Astrocyte (in vitro differentiated cells and primary cell): ENCODE data around the gene LMNB1. TPM values are rescaled to one million over a fixed set of nuclear protein-coding genes. Genes with fewer than 3 reads are reported as not detected.

Source experiments
- DNase-seq: peaks from one replicate; pipeline ENCODE4 v3.0.0-alpha.2; 2010; ENCODE audit warnings: low read depth
- FAIRE-seq: peaks from 2 replicates; lab custom pipeline; 2011; peaks lifted over from hg19 to GRCh38; lab: Jason Lieb, UNC
- H2AFZ ChIP-seq: 2 replicates; pipeline ENCODE4 v1.6.0; 2012; ENCODE audit warnings: low read depth, low read length, inconsistent platforms
- H3K27ac ChIP-seq: 2 replicates; pipeline ENCODE4 v1.5.1; 2011; ENCODE audit warnings: low read depth, low read length, inconsistent platforms
- H3K27me3 ChIP-seq: 2 replicates; pipeline ENCODE4 v1.6.0; 2011; ENCODE audit warnings: low read length, inconsistent platforms; ENCODE audit not compliant: insufficient read depth
- H3K36me3 ChIP-seq: 2 replicates; pipeline ENCODE4 v1.5.1; 2011; ENCODE audit warnings: low read length, inconsistent platforms; ENCODE audit not compliant: insufficient read depth
- H3K4me1 ChIP-seq: 2 replicates; pipeline ENCODE4 v1.5.1; 2011; ENCODE audit warnings: low read length, inconsistent platforms; ENCODE audit not compliant: insufficient read depth
- H3K4me2 ChIP-seq: 2 replicates; pipeline ENCODE4 v1.6.0; 2012; ENCODE audit warnings: low read length, inconsistent platforms
- H3K4me3 ChIP-seq: 2 replicates; pipeline ENCODE4 v1.5.1; 2011; ENCODE audit warnings: low read depth, mild to moderate bottlenecking, low read length, inconsistent platforms; ENCODE audit not compliant: insufficient read depth
- H3K79me2 ChIP-seq: 2 replicates; pipeline ENCODE4 v1.6.0; 2012; ENCODE audit warnings: mild to moderate bottlenecking, low read length, inconsistent platforms; ENCODE audit not compliant: insufficient read depth
- H3K9ac ChIP-seq: 2 replicates; pipeline ENCODE4 v1.6.0; 2012; ENCODE audit warnings: mild to moderate bottlenecking, low read length, inconsistent platforms
- H3K9me3 ChIP-seq: 2 replicates; pipeline ENCODE4 v1.5.1; 2012; ENCODE audit warnings: low read depth, mild to moderate bottlenecking, low read length, inconsistent platforms; ENCODE audit not compliant: insufficient read depth
- H4K20me1 ChIP-seq: 2 replicates; pipeline ENCODE4 v1.6.0; 2012; ENCODE audit warnings: low read length, inconsistent platforms; ENCODE audit not compliant: insufficient read depth
- H3K27ac Mint-ChIP-seq: one replicate; pipeline ENCODE4 v1.8.0; 2021; ENCODE audit warnings: mild to moderate bottlenecking, mixed read lengths; ENCODE audit not compliant: unreplicated experiment
- H3K27me3 Mint-ChIP-seq: one replicate; pipeline ENCODE4 v1.8.0; 2021; ENCODE audit warnings: low read depth, mixed read lengths; ENCODE audit not compliant: unreplicated experiment
- H3K36me3 Mint-ChIP-seq: one replicate; pipeline ENCODE4 v1.8.0; 2021; ENCODE audit warnings: low read depth, mixed read lengths; ENCODE audit not compliant: unreplicated experiment
- H3K4me1 Mint-ChIP-seq: one replicate; pipeline ENCODE4 v1.8.0; 2021; ENCODE audit warnings: low read depth, mixed read lengths; ENCODE audit not compliant: unreplicated experiment
- H3K4me3 Mint-ChIP-seq: one replicate; pipeline ENCODE4 v1.8.0; 2021; ENCODE audit warnings: mild to moderate bottlenecking, moderate library complexity, mixed read lengths; ENCODE audit not compliant: unreplicated experiment
- H3K9me3 Mint-ChIP-seq: one replicate; pipeline ENCODE4 v1.8.0; 2021; ENCODE audit warnings: mild to moderate bottlenecking, mixed read lengths; ENCODE audit not compliant: unreplicated experiment
- CTCF ChIP-seq: IDR thresholded peaks from 2 replicates; pipeline ENCODE4 v1.5.1; 2011; ENCODE audit warnings: low read depth, mild to moderate bottlenecking, inconsistent platforms, low read length, moderate library complexity; ENCODE audit not compliant: insufficient read depth
- EZH2 ChIP-seq: IDR thresholded peaks from 2 replicates; pipeline ENCODE4 v1.6.1; 2012; ENCODE audit warnings: mild to moderate bottlenecking, low read length, inconsistent platforms; ENCODE audit not compliant: insufficient read depth
- total RNA-seq: library from RNA; stranded (reverse); gene quantifications from 2 replicates; pipeline ENCODE4 v1.2.1, GENCODE V29; 2021

LMNB1 gene
- total RNA-seq, 1 donor from 2014 or later: 12.7 TPM

GRCh38 chr5:126777257-126777974, 480 bp downstream of the LMNB1 start:
- Histone ChIP-seq H3K9me3 (no peaks in the 10 kb centered on the region), H3K36me3 (no peaks in the 10 kb centered on the region), H3K79me2 (peaks cover 54% of the 10 kb centered on the region), H3K27me3 (no peaks in the 10 kb centered on the region), H2AFZ (peak overlapping the region; percentile 80), H3K9ac (peak overlapping the region; percentile 84), H4K20me1 (peaks cover 18% of the 10 kb centered on the region), H3K4me2 (peak overlapping the region; percentile 88), H3K4me1 (peaks cover 6% of the 10 kb centered on the region), H3K27ac (peak overlapping the region; percentile 89), H3K4me3 (peak overlapping the region; percentile 86)
- Mint-ChIP-seq H3K27ac (peak overlapping the region; percentile 69), H3K4me1 (peaks cover 6% of the 10 kb centered on the region), H3K4me3 (peak overlapping the region; percentile 91), H3K36me3 (no peaks in the 10 kb centered on the region), H3K27me3 (no peaks in the 10 kb centered on the region), H3K9me3 (no peaks in the 10 kb centered on the region)
- FAIRE-seq: no peak
- TF ChIP-seq EZH2: no peak
- no peak for TF ChIP-seq CTCF
- DNase-seq: peak; percentile 55

GRCh38 chr5:126777975-126778674, 1.2 kb downstream of the LMNB1 start:
- no peak for FAIRE-seq
- H3K36me3 ChIP-seq: no peaks in the 10 kb centered on the region
- peaks cover 61% of the 10 kb centered on the region for H3K79me2 ChIP-seq
- peaks cover 6% of the 10 kb centered on the region for H3K4me1 ChIP-seq
- H3K9me3 ChIP-seq: no peaks in the 10 kb centered on the region
- peak overlapping the region; percentile 86 for H3K4me3 ChIP-seq
- peak overlapping the region; percentile 69 for H3K27ac Mint-ChIP-seq
- no peaks in the 10 kb centered on the region for H3K36me3 Mint-ChIP-seq
- TF ChIP-seq CTCF (no peak), EZH2 (no peak)
- H3K9me3 Mint-ChIP-seq: no peaks in the 10 kb centered on the region
- no peaks in the 10 kb centered on the region for H3K27me3 Mint-ChIP-seq
- peaks cover 6% of the 10 kb centered on the region for H3K4me1 Mint-ChIP-seq
- DNase-seq: peak; percentile 93
- H3K4me3 Mint-ChIP-seq: peak overlapping the region; percentile 91
- H3K9ac ChIP-seq: peak overlapping the region; percentile 84
- H2AFZ ChIP-seq: peak overlapping the region; percentile 80
- peak overlapping the region; percentile 88 for H3K4me2 ChIP-seq
- peaks cover 18% of the 10 kb centered on the region for H4K20me1 ChIP-seq
- no peaks in the 10 kb centered on the region for H3K27me3 ChIP-seq
- peak overlapping the region; percentile 89 for H3K27ac ChIP-seq
